ENCODE measurements around the gene MYH13.
A peak's percentile ranks its signal among the peaks of the same experiment; 100 is the strongest.

MYH13 gene

GRCh38 chr17:10380631-10381408 lies 8.0 kb upstream of the MYH13 start:
- DNase-seq (ENCODE audit: low read depth) = peak; percentile 17
- TF ChIP-seq CTCF (conservative IDR thresholded peaks at IDR 0.05; ENCODE audit: low read length) = no peak
- H3K4me3 ChIP-seq (ENCODE audit: low read length) = no peak overlapping the region

GRCh38 chr17:10370016-10370608 lies 2.7 kb downstream of the MYH13 start:
- H3K4me3 ChIP-seq (ENCODE audit: low read length) = no peak overlapping the region
- TF ChIP-seq CTCF (conservative IDR thresholded peaks at IDR 0.05; ENCODE audit: low read length) = no peak
- DNase-seq (ENCODE audit: low read depth) = no peak

- TF ChIP-seq CTCF (conservative IDR thresholded peaks at IDR 0.05; ENCODE audit: low read length) = no peak
- H3K4me3 ChIP-seq (ENCODE audit: low read length) = no peak overlapping the region
- no peak for DNase-seq (ENCODE audit: low read depth)
Measured at GRCh38 chr17:10369239-10369638, 3.6 kb downstream of the MYH13 start.

- no peak overlapping the region for H3K4me3 ChIP-seq (ENCODE audit: low read length)
- no peak for TF ChIP-seq CTCF (conservative IDR thresholded peaks at IDR 0.05; ENCODE audit: low read length)
- peak; percentile 23 for DNase-seq (ENCODE audit: low read depth)
Measured at GRCh38 chr17:10368561-10368960, 4.2 kb downstream of the MYH13 start.

GRCh38 chr17:10360578-10360977 lies 12.2 kb downstream of the MYH13 start:
- TF ChIP-seq CTCF (conservative IDR thresholded peaks at IDR 0.05; ENCODE audit: low read length) = no peak
- DNase-seq (ENCODE audit: low read depth) = no peak
- no peak overlapping the region for H3K4me3 ChIP-seq (ENCODE audit: low read length)

- no peak for DNase-seq (ENCODE audit: low read depth)
- peak; percentile 37 for TF ChIP-seq CTCF (conservative IDR thresholded peaks at IDR 0.05; ENCODE audit: low read length)
- H3K4me3 ChIP-seq (ENCODE audit: low read length) = no peak overlapping the region
Measured at GRCh38 chr17:10357768-10358167, 15.0 kb downstream of the MYH13 start.

- no peak for TF ChIP-seq CTCF (conservative IDR thresholded peaks at IDR 0.05; ENCODE audit: low read length)
- no peak overlapping the region for H3K4me3 ChIP-seq (ENCODE audit: low read length)
- no peak for DNase-seq (ENCODE audit: low read depth)
Measured at GRCh38 chr17:10354651-10355050, 18.2 kb downstream of the MYH13 start.
